ENCODE data around the gene ZNF780B. TPM values are rescaled to one million over a fixed set of nuclear protein-coding genes. Genes with fewer than 3 reads are reported as not detected.

The ZNF780B gene
- total RNA-seq, 3 donors from 2014 or later: 16.9 to 30.9 (median 21.8) TPM

Other genes with a start within 250 kb of the ZNF780B start
- 10 to 100 TPM; 14.5 to 27.2 (median 23.7) TPM for gene DYRK1B, start 222.1 kb downstream of the ZNF780B start, total RNA-seq
- gene FBL, start 209.9 kb downstream of the ZNF780B start, total RNA-seq: 100 to 1,000 TPM; 126 to 200 (median 155) TPM
- gene FCGBP, start 121.6 kb downstream of the ZNF780B start, total RNA-seq: 1,000 to 10,000 TPM; 1,609 to 4,808 (median 4,422) TPM
- gene PSMC4, start 85.1 kb downstream of the ZNF780B start, total RNA-seq: 10 to 100 TPM; 73.4 to 89.9 (median 77.5) TPM
- gene ZNF546, start 59.2 kb downstream of the ZNF780B start, total RNA-seq: 10 to 100 TPM in 1 of 3 donors, 1 to 10 TPM in 2; 2.3 to 10.2 (median 2.9) TPM
- gene ZNF780A, start 34.7 kb upstream of the ZNF780B start, total RNA-seq: 10 to 100 TPM; 15.9 to 17.7 (median 17.3) TPM
- gene MAP3K10, start 135.2 kb upstream of the ZNF780B start, total RNA-seq: 10 to 100 TPM; 11.0 to 23.3 (median 12.2) TPM
- 1 to 10 TPM in 1 of 3 donors, not detected in 2; 2.0 TPM for gene TTC9B, start 162.2 kb upstream of the ZNF780B start, total RNA-seq
- gene CCNP, start 170.5 kb upstream of the ZNF780B start, total RNA-seq: under 1 TPM in 2 of 3 donors, not detected in 1; 0.34 to 0.63 TPM
- 100 to 1,000 TPM in 2 of 3 donors, 10 to 100 TPM in 1; 98.4 to 139 (median 103) TPM for gene AKT2, start 229.1 kb upstream of the ZNF780B start, total RNA-seq

All from mucosa of descending colon (tissue), 3 donors.